Measurements from ENCODE around the gene PSMD3. TPM values are rescaled to one million over a fixed set of nuclear protein-coding genes. Genes with fewer than 3 reads are reported as not detected.

Gene PSMD3
- total and polyA plus RNA-seq, 9 of the 15 experiments (the other 6 are each of a cell fraction or from before 2014, with no cell fraction given) = 2.0 to 251 (median 135) TPM

DNA sequence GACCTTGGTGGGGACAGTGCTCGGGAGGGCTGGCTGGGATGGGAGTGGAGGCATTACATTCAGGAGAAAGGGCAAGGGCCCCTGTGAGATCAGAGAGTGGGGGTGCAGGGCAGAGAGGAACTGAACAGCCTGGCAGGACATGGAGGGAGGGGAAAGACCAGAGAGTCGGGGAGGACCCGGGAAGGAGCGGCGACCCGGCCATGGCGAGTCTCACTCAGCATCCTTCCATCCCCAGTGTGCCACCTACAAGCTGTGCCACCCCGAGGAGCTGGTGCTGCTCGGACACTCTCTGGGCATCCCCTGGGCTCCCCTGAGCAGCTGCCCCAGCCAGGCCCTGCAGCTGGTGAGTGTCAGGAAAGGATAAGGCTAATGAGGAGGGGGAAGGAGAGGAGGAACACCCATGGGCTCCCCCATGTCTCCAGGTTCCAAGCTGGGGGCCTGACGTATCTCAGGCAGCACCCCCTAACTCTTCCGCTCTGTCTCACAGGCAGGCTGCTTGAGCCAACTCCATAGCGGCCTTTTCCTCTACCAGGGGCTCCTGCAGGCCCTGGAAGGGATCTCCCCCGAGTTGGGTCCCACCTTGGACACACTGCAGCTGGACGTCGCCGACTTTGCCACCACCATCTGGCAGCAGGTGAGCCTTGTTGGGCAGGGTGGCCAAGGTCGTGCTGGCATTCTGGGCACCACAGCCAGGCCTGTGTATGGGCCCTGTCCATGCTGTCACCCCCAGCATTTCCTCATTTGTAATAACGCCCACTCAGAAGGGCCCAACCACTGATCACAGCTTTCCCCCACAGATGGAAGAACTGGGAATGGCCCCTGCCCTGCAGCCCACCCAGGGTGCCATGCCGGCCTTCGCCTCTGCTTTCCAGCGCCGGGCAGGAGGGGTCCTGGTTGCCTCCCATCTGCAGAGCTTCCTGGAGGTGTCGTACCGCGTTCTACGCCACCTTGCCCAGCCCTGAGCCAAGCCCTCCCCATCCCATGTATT is 35.7 kb downstream of the PSMD3 start:
- H3K9ac ChIP-seq (ENCODE audit: insufficient read depth in 1 of 2, low read depth in 2 of 2, low read length in 2 of 2) = peak overlapping the region in 1 of 2 experiments; percentile 59; a peak in 2 of 4 replicates

More for the DNA sequence above, 35.7 kb downstream of the PSMD3 start:
- intact Hi-C loops (cut with micrococcal nuclease) (loop anchor here (10.0 kb wide), 2 partner anchors 149 to 339 kb away; no protein-coding TSS in a partner anchor), in situ Hi-C loops (cut with MboI) (loop anchor here (10.0 to 25.0 kb wide), 2 partner anchors 271 to 339 kb away; partner anchors contain the start of gene CDC6)
- no peak overlapping the region for H3K27ac ChIP-seq (ENCODE audit: extremely low read depth, low read depth, low read length)
- ChIA-PET POLR2A (interaction anchor here (0.7 to 1.3 kb wide), 4 partner anchors 16 to 295 kb away, joined by 3 to 6 read pairs (median 3); partner anchors contain the start of gene NR1D1), CTCF (ENCODE audit: low intra/inter-chr PET ratio) (interaction anchor here (0.5 kb wide), 1 partner anchor 105 kb away, joined by 4 read pairs; the partner anchor contains the start of gene MSL1)
- H3K9me1 ChIP-seq (ENCODE audit: control insufficient read depth, insufficient read depth, low read length) = no peaks in the 10 kb centered on the region
- H3K4me2 ChIP-seq (ENCODE audit: insufficient read depth, low read length) = no peak overlapping the region
- H4K20me1 ChIP-seq (replicated peaks; ENCODE audit: control insufficient read depth, insufficient read depth, low read length) = no peaks in the 10 kb centered on the region
- 58% methylated on average over 25 of the region's 26 CpGs for WGBS (ENCODE audit: insufficient coverage, low coverage, missing lambda C conversion rate)
- TF ChIP-seq CBFA2T2 (conservative IDR thresholded peaks at IDR 0.05) (no peak), RBM15 (IDR thresholded peaks at IDR 0.05; ENCODE audit: insufficient read depth, low read length) (no peak), FOXA1 (IDR thresholded peaks at IDR 0.05; ENCODE audit: borderline replicate concordance) (no peak), POLR2B (IDR thresholded peaks at IDR 0.05; ENCODE audit: low read depth, partially characterized antibody) (no peak), RBFOX2 (IDR thresholded peaks at IDR 0.05; ENCODE audit: low read depth, low read length) (no peak), ZSCAN29 (IDR thresholded peaks at IDR 0.05) (no peak)
- TF ChIP-seq, protein P1, sequence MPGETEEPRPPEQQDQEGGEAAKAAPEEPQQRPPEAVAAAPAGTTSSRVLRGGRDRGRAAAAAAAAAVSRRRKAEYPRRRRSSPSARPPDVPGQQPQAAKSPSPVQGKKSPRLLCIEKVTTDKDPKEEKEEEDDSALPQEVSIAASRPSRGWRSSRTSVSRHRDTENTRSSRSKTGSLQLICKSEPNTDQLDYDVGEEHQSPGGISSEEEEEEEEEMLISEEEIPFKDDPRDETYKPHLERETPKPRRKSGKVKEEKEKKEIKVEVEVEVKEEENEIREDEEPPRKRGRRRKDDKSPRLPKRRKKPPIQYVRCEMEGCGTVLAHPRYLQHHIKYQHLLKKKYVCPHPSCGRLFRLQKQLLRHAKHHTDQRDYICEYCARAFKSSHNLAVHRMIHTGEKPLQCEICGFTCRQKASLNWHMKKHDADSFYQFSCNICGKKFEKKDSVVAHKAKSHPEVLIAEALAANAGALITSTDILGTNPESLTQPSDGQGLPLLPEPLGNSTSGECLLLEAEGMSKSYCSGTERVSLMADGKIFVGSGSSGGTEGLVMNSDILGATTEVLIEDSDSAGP (CRISPR knock-in tag; IDR thresholded peaks at IDR 0.05) = no peak
- H3K79me2 ChIP-seq (ENCODE audit: control insufficient read depth, insufficient read depth, low read length) = no peaks in the 10 kb centered on the region
- no peak overlapping the region for H3K4me3 ChIP-seq
- no peaks in the 10 kb centered on the region for H3K27me3 ChIP-seq (ENCODE audit: control insufficient read depth in 2 of 2, insufficient read depth in 2 of 2, low read length in 2 of 2)
- DNase-seq (ENCODE audit: extremely low read depth in 1 of 4, low spot score in 3 of 4) (no peak), ATAC-seq (no peak), FAIRE-seq (no peak)
- no peak overlapping the region for H2AFZ ChIP-seq (ENCODE audit: low read depth, low read length)
- H3K4me1 ChIP-seq (replicated peaks in 1 of 2; ENCODE audit: control insufficient read depth in 2 of 2, insufficient read depth in 2 of 2, low read length in 2 of 2) = peaks cover 5 to 64% of the 10 kb centered on the region in 2 experiments; a peak in 3 of 5 replicates
- H3K9me3 ChIP-seq (replicated peaks; ENCODE audit: control insufficient read depth, insufficient read depth, low read depth, low read length) = no peaks in the 10 kb centered on the region
- peaks cover 26% of the 10 kb centered on the region; the same call in 1 of the 3 replicates for H3K36me3 ChIP-seq (ENCODE audit: control insufficient read depth, insufficient read depth, low read length)
- no TSS peak for BruUV-seq (replicated peaks)

All from K562 (cell line).